OCI-LY7 (cell line): ENCODE results near the gene TTC21A. TPM values are rescaled to one million over a fixed set of nuclear protein-coding genes. Genes with fewer than 3 reads are reported as not detected.
"Not testable (repeated sequence)": the region's sequence is repeated elsewhere in the genome, so short reads cannot be mapped to it uniquely, and the experiment has no call there.

ENCODE experiments used
- BruUV-seq: library from RNA; stranded (reverse); fragments of 400-500 nt; replicated peaks from 2 replicates; lab custom pipeline; 2021; lab: Mats Ljungman, UMichigan
- CTCF ChIA-PET: fragments of 300-600 bp; sonication (Branson Sonifier 250); formaldehyde crosslinking; loops from one replicate; lab custom pipeline; 2022; ENCODE audit warnings: antibody characterized with exemption; ENCODE audit not compliant: unreplicated experiment; lab: Charles Lee
- POLR2A ChIA-PET: fragments of 300-600 bp; sonication (Branson Sonifier 250); formaldehyde crosslinking; loops from one replicate; lab custom pipeline; 2022; ENCODE audit warnings: antibody characterized with exemption; lab: Charles Lee
- DNase-seq: peaks from one replicate; pipeline ENCODE4 v3.0.0-alpha.2; 2015; ENCODE audit warnings: low spot score
- H2AFZ ChIP-seq: fragments of 200-600 bp; sonication (generic), shearing (Covaris generic); 2 replicates; pipeline ENCODE4 v1.6.1; 2014; ENCODE audit warnings: mild to moderate bottlenecking, antibody characterized with exemption, low read length, moderate library complexity
- H3K27ac ChIP-seq: fragments of 200-600 bp; sonication (generic); 2 replicates; pipeline ENCODE4 v1.5.1; 2014; ENCODE audit warnings: mixed run types, low read depth, mild to moderate bottlenecking, moderate library complexity, low read length, inconsistent platforms; ENCODE audit not compliant: poor library complexity, severe bottlenecking
- H3K36me3 ChIP-seq: fragments of 200-600 bp; sonication (generic); 2 replicates; pipeline ENCODE4 v1.6.1; 2014; ENCODE audit warnings: mild to moderate bottlenecking, antibody characterized with exemption, low read length, moderate library complexity, mixed read lengths; ENCODE audit not compliant: insufficient read depth
- H3K4me1 ChIP-seq: fragments of 200-600 bp; sonication (generic); 2 replicates; pipeline ENCODE4 v1.5.1; 2014; ENCODE audit warnings: mild to moderate bottlenecking, low read length; ENCODE audit not compliant: insufficient read depth, poor library complexity, severe bottlenecking
- H3K4me2 ChIP-seq: fragments of 200-600 bp; sonication (generic); 2 replicates; pipeline ENCODE4 v1.6.1; 2014; ENCODE audit warnings: mild to moderate bottlenecking, low read length
- H3K4me3 ChIP-seq: fragments of 200-600 bp; sonication (generic); 2 replicates; pipeline ENCODE4 v1.5.1; 2014; ENCODE audit warnings: mild to moderate bottlenecking, low read depth, low read length; ENCODE audit not compliant: poor library complexity, severe bottlenecking
- H3K79me2 ChIP-seq: fragments of 200-600 bp; sonication (generic); 2 replicates; pipeline ENCODE4 v1.6.1; 2016; ENCODE audit warnings: low read depth, mild to moderate bottlenecking, low read length, moderate library complexity, mixed read lengths; ENCODE audit not compliant: insufficient read depth
- H3K9me2 ChIP-seq: fragments of 200-600 bp; sonication (generic); 2 replicates; pipeline ENCODE4 v1.6.1; 2016; ENCODE audit warnings: mild to moderate bottlenecking, low read length, mixed read lengths; ENCODE audit not compliant: insufficient read depth
- H3K9me3 ChIP-seq: fragments of 200-600 bp; sonication (generic); 2 replicates; pipeline ENCODE4 v1.6.1; 2014; ENCODE audit warnings: mild to moderate bottlenecking, mixed run types, low read length, mixed read lengths
- H4K20me1 ChIP-seq: fragments of 200-600 bp; sonication (generic); 2 replicates; pipeline ENCODE4 v1.6.1; 2014; ENCODE audit warnings: mild to moderate bottlenecking, antibody characterized with exemption, low read length, moderate library complexity, mixed read lengths; ENCODE audit not compliant: insufficient read depth
- EZH2phosphoT487 ChIP-seq: fragments of 200-600 bp; sonication (generic); IDR thresholded peaks from 2 replicates; pipeline ENCODE4 v1.6.1; 2018; ENCODE audit warnings: low read depth, borderline replicate concordance, mild to moderate bottlenecking, mixed run types, antibody characterized with exemption, low read length, moderate library complexity, mixed read lengths
- intact Hi-C: fragments of 100-400 bp; cut with micrococcal nuclease; formaldehyde crosslinking; loops from one replicate; pipeline ENCODE4 v1.10.0; 2022; ENCODE audit not compliant: unreplicated experiment
- total RNA-seq, 2 experiments: library from RNA; depleted of rRNA in 1 of 2; stranded (reverse); fragments of >200 nt in 1 of 2; shearing (Covaris generic) in 1 of 2; gene quantifications; 2 replicates each; pipeline ENCODE4 v1.2.3, GENCODE V29; 2014 to 2022
- TF ChIP-seq, protein P1 (sequence below): fragments of 200-600 bp; sonication (generic); conservative IDR thresholded peaks from 2 replicates; pipeline ENCODE4 v1.5.1; 2014; ENCODE audit warnings: mild to moderate bottlenecking, antibody characterized with exemption, low read length, moderate library complexity, mixed read lengths

Gene TTC21A
- total RNA-seq, 2 experiments from 2014 or later, result 12.8 to 27.1 TPM

DNA sequence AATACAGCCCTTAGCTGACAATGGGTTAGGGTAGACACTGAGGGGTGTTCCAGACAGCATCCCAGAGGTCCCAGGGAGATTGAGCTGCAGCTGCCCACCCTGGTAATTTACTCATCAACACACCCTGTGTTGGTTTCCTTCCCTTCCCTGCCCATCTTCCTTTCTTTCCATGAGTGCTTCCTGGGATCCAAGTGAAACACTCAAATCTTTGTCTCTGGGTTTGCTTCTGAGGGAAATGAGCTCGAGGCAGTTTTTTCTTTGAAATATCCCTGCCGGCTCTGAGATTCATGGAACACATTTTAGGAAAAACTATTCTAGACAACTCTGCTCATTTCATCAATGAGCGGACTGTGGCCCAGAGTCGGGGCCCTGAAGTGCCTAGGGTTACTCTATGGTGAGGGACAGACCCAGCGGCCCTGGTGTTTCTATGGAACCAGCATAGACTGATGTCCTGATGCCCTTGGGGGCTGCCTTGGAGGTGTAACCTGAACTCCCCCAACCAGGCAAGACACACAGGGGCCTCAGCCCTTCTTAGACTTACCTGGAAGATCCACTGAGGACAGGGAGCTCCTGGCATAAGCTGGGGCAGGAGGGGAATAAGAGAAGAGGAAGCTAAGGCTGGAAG lies 60.8 kb downstream of the TTC21A start:
- Histone ChIP-seq H3K4me2 (no peak overlapping the region), H3K9me2 (no peaks in the 10 kb centered on the region), H3K27ac (no peak overlapping the region), H3K9me3 (no peaks in the 10 kb centered on the region), H3K36me3 (no peaks in the 10 kb centered on the region), H4K20me1 (no peaks in the 10 kb centered on the region), H2AFZ (no peak overlapping the region), H3K4me1 (no peaks in the 10 kb centered on the region), H3K4me3 (no peak overlapping the region), H3K79me2 (no peaks in the 10 kb centered on the region)
- TF ChIP-seq, protein P1, sequence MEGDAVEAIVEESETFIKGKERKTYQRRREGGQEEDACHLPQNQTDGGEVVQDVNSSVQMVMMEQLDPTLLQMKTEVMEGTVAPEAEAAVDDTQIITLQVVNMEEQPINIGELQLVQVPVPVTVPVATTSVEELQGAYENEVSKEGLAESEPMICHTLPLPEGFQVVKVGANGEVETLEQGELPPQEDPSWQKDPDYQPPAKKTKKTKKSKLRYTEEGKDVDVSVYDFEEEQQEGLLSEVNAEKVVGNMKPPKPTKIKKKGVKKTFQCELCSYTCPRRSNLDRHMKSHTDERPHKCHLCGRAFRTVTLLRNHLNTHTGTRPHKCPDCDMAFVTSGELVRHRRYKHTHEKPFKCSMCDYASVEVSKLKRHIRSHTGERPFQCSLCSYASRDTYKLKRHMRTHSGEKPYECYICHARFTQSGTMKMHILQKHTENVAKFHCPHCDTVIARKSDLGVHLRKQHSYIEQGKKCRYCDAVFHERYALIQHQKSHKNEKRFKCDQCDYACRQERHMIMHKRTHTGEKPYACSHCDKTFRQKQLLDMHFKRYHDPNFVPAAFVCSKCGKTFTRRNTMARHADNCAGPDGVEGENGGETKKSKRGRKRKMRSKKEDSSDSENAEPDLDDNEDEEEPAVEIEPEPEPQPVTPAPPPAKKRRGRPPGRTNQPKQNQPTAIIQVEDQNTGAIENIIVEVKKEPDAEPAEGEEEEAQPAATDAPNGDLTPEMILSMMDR, result no peak
- TF ChIP-seq EZH2phosphoT487, result no peak
- no peak for DNase-seq
- intact Hi-C loops, result no loop called here
- BruUV-seq, result no TSS peak
- POLR2A ChIA-PET, result interaction anchor here (0.5 to 1.8 kb wide), 3 partner anchors 10 to 442 kb away, joined by 3 to 5 read pairs (median 3); no protein-coding TSS in a partner anchor
- CTCF ChIA-PET, result no interaction called here

- no peak overlapping the region for H3K27ac ChIP-seq
- no peaks in the 10 kb centered on the region for H3K4me1 ChIP-seq
- no peak overlapping the region for H3K4me3 ChIP-seq
- H3K4me2 ChIP-seq, result no peak overlapping the region
- intact Hi-C loops, result no loop called here
- H3K79me2 ChIP-seq, result no peaks in the 10 kb centered on the region
- no peaks in the 10 kb centered on the region for H3K36me3 ChIP-seq
- CTCF ChIA-PET, result no interaction called here
- TF ChIP-seq, protein P1, result no peak
- no peak for TF ChIP-seq EZH2phosphoT487
- no peaks in the 10 kb centered on the region for H3K9me3 ChIP-seq
- H3K9me2 ChIP-seq, result no peaks in the 10 kb centered on the region
- H4K20me1 ChIP-seq, result no peaks in the 10 kb centered on the region
- POLR2A ChIA-PET, result interaction anchor here (0.6 to 1.8 kb wide), 6 partner anchors 8 to 162 kb away, joined by 3 to 10 read pairs (median 6); no protein-coding TSS in a partner anchor
- H2AFZ ChIP-seq, result no peak overlapping the region
- no peak for DNase-seq
- BruUV-seq, result no TSS peak
Measured at GRCh38 chr3:39169712-39170111, 62.2 kb downstream of the TTC21A start.

DNA sequence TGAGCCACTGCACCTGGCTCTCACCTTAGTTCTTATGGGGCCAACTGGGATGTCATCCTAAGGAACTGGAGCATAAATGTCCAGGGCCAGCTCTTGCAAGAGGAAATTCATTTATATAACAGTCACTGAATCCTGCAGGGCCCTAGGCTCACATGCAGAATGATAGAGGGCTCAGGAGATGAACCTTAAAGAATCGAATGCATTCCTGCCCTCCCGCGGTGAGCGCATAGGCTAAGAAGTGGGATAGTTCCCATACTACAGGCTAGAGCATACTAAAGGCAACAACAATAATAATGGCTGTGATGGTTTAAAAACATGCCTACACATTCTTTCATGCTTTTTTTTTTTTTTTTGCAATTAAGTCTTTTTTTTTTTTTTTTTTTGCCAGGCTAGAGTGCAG lies 63.0 kb downstream of the TTC21A start:
- no peak for DNase-seq
- no peaks in the 10 kb centered on the region for H3K9me3 ChIP-seq
- no peaks in the 10 kb centered on the region for H3K4me1 ChIP-seq
- H4K20me1 ChIP-seq, result no peaks in the 10 kb centered on the region
- BruUV-seq, result no TSS peak
- ChIA-PET CTCF (no interaction called here), POLR2A (interaction anchor here (0.7 kb wide), 1 partner anchor 122 kb away, joined by 7 read pairs; no protein-coding TSS in a partner anchor)
- no peak overlapping the region for H2AFZ ChIP-seq
- no peak overlapping the region for H3K27ac ChIP-seq
- no peak for TF ChIP-seq EZH2phosphoT487
- TF ChIP-seq, protein P1, result no peak
- H3K9me2 ChIP-seq, result no peaks in the 10 kb centered on the region
- no peaks in the 10 kb centered on the region for H3K36me3 ChIP-seq
- no peak overlapping the region for H3K4me3 ChIP-seq
- H3K4me2 ChIP-seq, result no peak overlapping the region
- intact Hi-C loops, result no loop called here
- H3K79me2 ChIP-seq, result no peaks in the 10 kb centered on the region

DNA sequence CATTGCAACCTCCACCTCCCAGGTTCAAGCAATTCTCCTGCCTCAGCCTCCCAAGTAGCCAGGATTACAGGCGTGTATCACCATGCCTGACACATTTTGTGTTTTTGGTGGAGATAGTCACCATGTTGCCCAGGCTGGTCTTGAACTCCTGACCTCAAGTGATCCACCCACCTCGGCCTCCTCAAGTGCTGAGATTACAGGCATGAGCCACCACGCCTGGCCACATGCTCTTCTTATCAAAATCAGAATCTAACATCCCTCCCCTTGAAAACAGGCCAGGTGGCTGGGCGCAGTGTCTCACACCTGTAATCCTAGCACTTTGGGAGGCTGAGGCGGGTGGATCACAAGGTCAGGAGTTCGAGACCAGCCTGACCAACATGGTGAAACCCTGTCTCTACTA lies 63.4 kb downstream of the TTC21A start:
- POLR2A ChIA-PET, result interaction anchor here (0.9 kb wide), 1 partner anchor 13 kb away, joined by 3 read pairs; no protein-coding TSS in a partner anchor
- H3K9me2 ChIP-seq, H3K79me2 ChIP-seq, H3K4me3 ChIP-seq, DNase-seq, BruUV-seq, H3K4me2 ChIP-seq, H3K27ac ChIP-seq, H3K36me3 ChIP-seq, H2AFZ ChIP-seq, H3K4me1 ChIP-seq, intact Hi-C loops, H4K20me1 ChIP-seq, CTCF ChIA-PET, H3K9me3 ChIP-seq: not testable (repeated sequence)
